Tibial nerve (tissue), 4 donors: Measurements from ENCODE around the gene SLC6A6. TPM values are rescaled to one million over a fixed set of nuclear protein-coding genes. Genes with fewer than 3 reads are reported as not detected.

Experiments used
- DNase-seq, 2 donors: peaks; one replicate each; pipeline ENCODE4 v3.0.0-alpha.2; 2019; ENCODE audit warnings: low spot score in 2 of 2
- H3K27ac ChIP-seq, 4 donors: fragments of 200-600 bp; sonication (generic) in 3 of 4; one replicate each; pipeline ENCODE4 v1.5.1; 2017 to 2019; ENCODE audit warnings: mild to moderate bottlenecking in 1 of 4
- H3K27me3 ChIP-seq, 2 donors: fragments of 200-600 bp; sonication (generic) in 1 of 2; one replicate each; pipeline versions ENCODE4 v1.5.1 to v1.6.0; 2017 to 2019
- H3K36me3 ChIP-seq, 3 donors: fragments of 200-600 bp; sonication (generic); one replicate each; pipeline ENCODE4 v1.5.1; 2018 to 2019
- H3K4me1 ChIP-seq, 4 donors: fragments of 200-600 bp; sonication (generic) in 3 of 4; one replicate each; pipeline ENCODE4 v1.5.1; 2017 to 2019
- H3K4me3 ChIP-seq, 4 donors: fragments of 200-600 bp; sonication (generic) in 3 of 4; one replicate each; pipeline ENCODE4 v1.5.1; 2017 to 2019; ENCODE audit warnings: mild to moderate bottlenecking in 1 of 4, moderate library complexity in 1 of 4
- H3K9me3 ChIP-seq, 4 donors: fragments of 200-600 bp; sonication (generic) in 3 of 4; one replicate each; pipeline ENCODE4 v1.5.1; 2017 to 2019
- CTCF ChIP-seq, 5 experiments: fragments of 200-600 bp in 3 of 5; fragments of 450-650 bp in 2 of 5; sonication (generic) in 3 of 5; IDR thresholded peaks; one replicate each; pipeline ENCODE4 v1.5.1; 2016 to 2019; ENCODE audit warnings: antibody characterized with exemption in 5 of 5, mild to moderate bottlenecking in 3 of 5, moderate library complexity in 2 of 5
- EP300 ChIP-seq, 2 donors: sonication (generic); formaldehyde crosslinking; IDR thresholded peaks; one replicate each; pipeline ENCODE4 v1.6.1; 2017; ENCODE audit warnings: antibody characterized with exemption in 2 of 2, mild to moderate bottlenecking in 1 of 2
- POLR2A ChIP-seq, 2 donors: fragments of 450-650 bp; IDR thresholded peaks; one replicate each; pipeline ENCODE4 v1.6.1; 2017; ENCODE audit warnings: antibody characterized with exemption in 2 of 2, mild to moderate bottlenecking in 2 of 2, moderate library complexity in 2 of 2
- WGBS, 2 donors: methylation state at CpG; one replicate each; pipeline ENCODE4 v1.1.5; 2018; 5-methylcytosine and 5-hydroxymethylcytosine counted together
- total RNA-seq, 4 donors: library from RNA; depleted of rRNA; stranded (reverse); fragments of >200 nt; gene quantifications; one replicate each; pipeline ENCODE4 v1.1.0, GENCODE V29; 2016

SLC6A6 gene
- total RNA-seq: 10 to 100 TPM; 11.8 to 24.9 (median 13.5) TPM

DNA sequence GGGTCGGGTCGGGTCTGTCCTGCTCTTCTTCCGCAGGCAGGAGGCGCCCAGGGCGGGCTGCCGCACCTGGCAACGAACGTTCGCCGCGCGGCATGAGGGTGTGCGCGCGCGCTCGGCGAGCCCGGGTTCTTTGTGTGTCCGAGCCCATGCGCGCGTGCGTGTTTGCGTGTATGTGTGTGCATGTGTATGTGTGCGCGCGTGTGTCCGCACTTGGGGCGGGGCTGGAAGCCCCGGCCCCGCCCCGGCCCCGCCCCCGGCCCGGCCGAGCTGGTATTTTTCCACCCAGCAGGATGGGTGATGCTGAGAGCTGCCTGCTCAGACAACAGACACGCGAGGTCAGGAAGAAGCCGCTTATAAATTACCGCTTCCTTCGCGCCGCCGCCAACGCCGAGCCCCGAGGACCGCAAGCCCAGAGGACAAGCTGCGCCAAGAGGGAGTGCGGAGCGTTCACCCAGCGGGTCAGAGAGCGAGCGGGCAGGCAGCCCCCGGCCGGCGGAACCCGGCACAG, at the start of gene SLC6A6:
TSS of gene SLC6A6 (plus strand) at position 303 of the 508 bp plus-strand sequence. CDS start 41,029 bp downstream, outside the sequence.
- H3K4me3 ChIP-seq: peak within 1 kb of the TSS; percentile 62 to 74 (median 68)
- no peaks in the 10 kb centered on the region for H3K27me3 ChIP-seq
- no peaks in the 10 kb centered on the region for H3K9me3 ChIP-seq
- peak within 1 kb of the TSS in 3 of 4 donors; percentile 75 to 91 (median 82) for H3K27ac ChIP-seq
- TF ChIP-seq CTCF (IDR thresholded peaks at IDR 0.05) (peak; percentile 22 to 60 (median 32)), POLR2A (IDR thresholded peaks at IDR 0.05) (peak; percentile 28 to 56), EP300 (IDR thresholded peaks at IDR 0.05) (peak; percentile 31 to 45)
- peak; percentile 94 to 95 for DNase-seq
- peaks cover 0 to 41% (median 23%) of the 10 kb centered on the region in 4 donors for H3K4me1 ChIP-seq
- 2% methylated on average over 20 to 32 of the region's 59 CpGs for WGBS, 2 donors
- no peaks in the 10 kb centered on the region for H3K36me3 ChIP-seq

DNA sequence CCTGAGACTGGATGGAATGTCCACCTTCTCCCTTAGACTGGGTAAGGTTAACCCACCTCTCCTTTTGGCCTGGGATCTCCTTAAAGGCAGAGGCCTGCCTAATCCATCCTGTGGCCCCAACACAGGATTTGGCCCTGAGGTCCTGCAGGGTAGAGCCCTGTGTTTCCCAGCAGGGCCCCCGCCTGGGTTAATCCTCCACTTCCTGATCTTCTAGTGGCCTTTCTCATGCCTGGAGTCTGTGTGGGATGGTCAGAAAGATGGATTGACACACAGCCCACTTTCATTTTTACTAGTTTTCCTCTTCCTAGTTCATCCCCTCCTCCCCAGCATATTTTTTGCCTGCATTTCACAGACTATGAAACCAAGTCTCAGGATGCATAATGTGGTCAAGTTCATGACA, 48.9 kb upstream of the SLC6A6 start:
- no peak overlapping the region for H3K27ac ChIP-seq
- H3K4me1 ChIP-seq: peaks cover 0 to 6% (median 0%) of the 10 kb centered on the region in 4 donors
- H3K9me3 ChIP-seq: no peaks in the 10 kb centered on the region
- WGBS, 2 donors: 56 to 71% methylated on average over 1 of the region's 1 CpG
- H3K36me3 ChIP-seq: no peaks in the 10 kb centered on the region
- H3K27me3 ChIP-seq: no peaks in the 10 kb centered on the region
- no peak for DNase-seq
- no peak for TF ChIP-seq EP300 (IDR thresholded peaks at IDR 0.05)
- TF ChIP-seq CTCF (IDR thresholded peaks at IDR 0.05): no peak
- TF ChIP-seq POLR2A (IDR thresholded peaks at IDR 0.05): no peak
- H3K4me3 ChIP-seq: no peak overlapping the region

DNA sequence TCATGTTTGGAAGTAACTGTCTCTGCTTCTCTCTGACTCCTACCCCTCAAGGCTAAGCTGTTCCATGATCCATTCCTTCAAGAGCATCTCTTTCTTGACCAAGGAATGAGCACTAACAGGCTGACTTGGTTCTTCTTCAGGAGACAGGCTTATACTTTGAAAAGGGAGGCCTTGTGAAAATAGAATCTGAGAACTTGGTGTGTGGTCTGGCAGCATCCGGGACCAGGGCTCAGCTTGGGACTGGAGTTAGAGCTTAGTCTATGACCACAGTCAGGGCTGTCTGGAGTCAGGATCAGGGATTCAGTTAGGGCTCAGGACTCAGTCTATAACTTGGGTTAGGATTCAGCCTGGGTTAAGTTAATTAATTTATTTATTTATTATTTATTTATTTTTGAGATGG, 44.9 kb upstream of the SLC6A6 start:
- DNase-seq: no peak
- 64 to 68% methylated on average over 1 of the region's 1 CpG for WGBS, 2 donors
- Histone ChIP-seq H3K9me3 (no peaks in the 10 kb centered on the region), H3K27ac (no peak overlapping the region), H3K27me3 (no peaks in the 10 kb centered on the region), H3K4me3 (no peak overlapping the region), H3K4me1 (peaks cover 0 to 14% (median 0%) of the 10 kb centered on the region in 4 donors), H3K36me3 (no peaks in the 10 kb centered on the region)
- no peak for TF ChIP-seq POLR2A (IDR thresholded peaks at IDR 0.05)
- no peak for TF ChIP-seq EP300 (IDR thresholded peaks at IDR 0.05)
- no peak for TF ChIP-seq CTCF (IDR thresholded peaks at IDR 0.05)

GRCh38 chr3:14358426-14359211, 43.8 kb upstream of the SLC6A6 start:
- peak overlapping the region in 1 of 4 donors; percentile 58 for H3K27ac ChIP-seq
- H3K9me3 ChIP-seq: no peaks in the 10 kb centered on the region
- H3K4me3 ChIP-seq: peak overlapping the region in 1 of 4 donors; percentile 12
- peaks cover 0 to 16% (median 0%) of the 10 kb centered on the region in 4 donors for H3K4me1 ChIP-seq
- H3K27me3 ChIP-seq: no peaks in the 10 kb centered on the region
- peak in 1 of 2 donors; percentile 21 for DNase-seq
- no peaks in the 10 kb centered on the region for H3K36me3 ChIP-seq
- 52 to 56% methylated on average over 26 of the region's 26 CpGs for WGBS, 2 donors
- no peak for TF ChIP-seq POLR2A (IDR thresholded peaks at IDR 0.05)
- TF ChIP-seq CTCF (IDR thresholded peaks at IDR 0.05): no peak

- TF ChIP-seq EP300 (IDR thresholded peaks at IDR 0.05) (no peak), CTCF (IDR thresholded peaks at IDR 0.05) (no peak), POLR2A (IDR thresholded peaks at IDR 0.05) (no peak)
- peak overlapping the region in 1 of 4 donors; percentile 11 for H3K27ac ChIP-seq
- H3K9me3 ChIP-seq: no peaks in the 10 kb centered on the region
- no peaks in the 10 kb centered on the region for H3K36me3 ChIP-seq
- no peak for DNase-seq
- H3K4me1 ChIP-seq: peaks cover 0 to 23% (median 0%) of the 10 kb centered on the region in 4 donors
- no peaks in the 10 kb centered on the region for H3K27me3 ChIP-seq
- H3K4me3 ChIP-seq: no peak overlapping the region
- WGBS, 2 donors: 84 to 96% methylated on average over 3 of the region's 3 CpGs
Measured at GRCh38 chr3:14359348-14359747, 43.1 kb upstream of the SLC6A6 start.
